GM12875 (cell line): ENCODE results near the gene KCTD3.

Source experiments
- H3K4me3 ChIP-seq: one replicate; pipeline ENCODE4 v1.5.1; 2011; ENCODE audit warnings: low read depth, low read length, control low read depth
- CTCF ChIP-seq: IDR thresholded peaks from 2 replicates; pipeline ENCODE4 v1.5.1; 2011; ENCODE audit warnings: low read depth, mild to moderate bottlenecking, control low read depth, inconsistent platforms, low read length, moderate library complexity, borderline replicate concordance; ENCODE audit not compliant: insufficient read depth

Gene KCTD3

GRCh38 chr1:215554865-215555264 is 12.2 kb upstream of the KCTD3 start:
- H3K4me3 ChIP-seq, result no peak overlapping the region
- TF ChIP-seq CTCF, result no peak

GRCh38 chr1:215555531-215555930 is 11.6 kb upstream of the KCTD3 start:
- H3K4me3 ChIP-seq, result no peak overlapping the region
- no peak for TF ChIP-seq CTCF

GRCh38 chr1:215556996-215557395 is 10.1 kb upstream of the KCTD3 start:
- no peak overlapping the region for H3K4me3 ChIP-seq
- TF ChIP-seq CTCF, result no peak

- no peak overlapping the region for H3K4me3 ChIP-seq
- TF ChIP-seq CTCF, result no peak
Measured at GRCh38 chr1:215557504-215557903, 9.6 kb upstream of the KCTD3 start.

- no peak overlapping the region for H3K4me3 ChIP-seq
- TF ChIP-seq CTCF, result no peak
Measured at GRCh38 chr1:215557992-215558626, 9.0 kb upstream of the KCTD3 start.

GRCh38 chr1:215567491-215568298 is 591 bp downstream of the KCTD3 start:
- peak overlapping the region; percentile 87 for H3K4me3 ChIP-seq
- TF ChIP-seq CTCF, result no peak

GRCh38 chr1:215568299-215568692 is 1.2 kb downstream of the KCTD3 start:
- H3K4me3 ChIP-seq, result peak overlapping the region; percentile 87

More at GRCh38 chr1:215568299-215568692, 1.2 kb downstream of the KCTD3 start:
- TF ChIP-seq CTCF, result no peak
